OCI-LY1 (cell line): Measurements from ENCODE around the gene MAST3.

Experiments used
- H2AFZ ChIP-seq: fragments of 200-600 bp; sonication (generic), shearing (Covaris generic); 2 replicates; pipeline ENCODE4 v1.6.0; 2014; ENCODE audit warnings: antibody characterized with exemption, mild to moderate bottlenecking, low read length
- H3F3A ChIP-seq: fragments of 200-600 bp; sonication (generic), shearing (Covaris generic); 2 replicates; pipeline ENCODE4 v1.6.0; 2014; ENCODE audit warnings: mild to moderate bottlenecking, antibody characterized with exemption, low read length, moderate library complexity; ENCODE audit not compliant: insufficient read depth
- H3K27ac ChIP-seq: fragments of 200-600 bp; sonication (generic); 2 replicates; pipeline ENCODE4 v1.5.1; 2014; ENCODE audit warnings: low read length, mixed run types, mild to moderate bottlenecking, low read depth; ENCODE audit not compliant: poor library complexity, severe bottlenecking
- H3K27me3 ChIP-seq: fragments of 200-600 bp; sonication (generic); 2 replicates; pipeline ENCODE4 v1.6.0; 2014; ENCODE audit warnings: antibody characterized with exemption, mild to moderate bottlenecking, low read length, moderate library complexity; ENCODE audit not compliant: insufficient read depth
- H3K36me3 ChIP-seq: fragments of 200-600 bp; sonication (generic); 2 replicates; pipeline ENCODE4 v1.6.1; 2014; ENCODE audit warnings: mild to moderate bottlenecking, antibody characterized with exemption, low read length, moderate library complexity, mixed read lengths; ENCODE audit not compliant: insufficient read depth
- H3K4me1 ChIP-seq: fragments of 200-600 bp; sonication (generic); 2 replicates; pipeline ENCODE4 v1.5.1; 2014; ENCODE audit warnings: mild to moderate bottlenecking, low read length, moderate library complexity; ENCODE audit not compliant: insufficient read depth, severe bottlenecking
- H3K4me2 ChIP-seq: fragments of 200-600 bp; sonication (generic), shearing (Covaris generic); 2 replicates; pipeline ENCODE4 v1.6.1; 2014; ENCODE audit warnings: low read length
- H3K4me3 ChIP-seq: fragments of 200-600 bp; sonication (generic); 2 replicates; pipeline ENCODE4 v1.5.1; 2014; ENCODE audit warnings: low read length, low read depth, mild to moderate bottlenecking, mixed read lengths; ENCODE audit not compliant: poor library complexity, severe bottlenecking
- H3K79me2 ChIP-seq: fragments of 200-600 bp; shearing (Covaris generic); 2 replicates; pipeline ENCODE4 v1.6.1; 2016; ENCODE audit warnings: mixed run types, low read length, mixed read lengths; ENCODE audit not compliant: insufficient read depth
- H3K9ac ChIP-seq: fragments of 200-600 bp; sonication (generic), shearing (Covaris generic); 2 replicates; pipeline ENCODE4 v1.6.1; 2014; ENCODE audit warnings: mild to moderate bottlenecking, low read length, mixed read lengths
- H3K9me2 ChIP-seq: fragments of 200-600 bp; sonication (generic), shearing (Covaris generic); 2 replicates; pipeline ENCODE4 v1.6.1; 2014; ENCODE audit warnings: low read depth, mild to moderate bottlenecking, low read length, mixed read lengths
- H3K9me3 ChIP-seq: fragments of 200-600 bp; shearing (Covaris generic); 2 replicates; pipeline ENCODE4 v1.6.1; 2014; ENCODE audit warnings: low read length, mixed read lengths
- H4K20me1 ChIP-seq: fragments of 200-600 bp; sonication (generic), shearing (Covaris generic); 2 replicates; pipeline ENCODE4 v1.6.0; 2016; ENCODE audit warnings: mild to moderate bottlenecking, low read length; ENCODE audit not compliant: insufficient read depth
- EZH2 ChIP-seq: fragments of 200-600 bp; sonication (generic), shearing (Covaris generic); IDR thresholded peaks from 2 replicates; pipeline ENCODE4 v1.8.0; 2017; ENCODE audit warnings: borderline replicate concordance, mixed run types, mild to moderate bottlenecking, antibody characterized with exemption, low read length, moderate library complexity, mixed read lengths
- TF ChIP-seq, protein P1 (sequence below): fragments of 200-600 bp; sonication (generic), shearing (Covaris generic); IDR thresholded peaks from 2 replicates; pipeline ENCODE4 v1.5.1; 2017; ENCODE audit warnings: mild to moderate bottlenecking, antibody characterized with exemption, low read length, moderate library complexity, mixed read lengths

The MAST3 gene

GRCh38 chr19:18167975-18168645, 70.5 kb downstream of the MAST3 start:
- H3K9ac ChIP-seq, result no peak overlapping the region; the same call in 1 of the 2 replicates
- 0 out of 2 replicates have a peak, but pooled peaks cover 5% of the 10 kb centered on the region for H3F3A ChIP-seq
- H2AFZ ChIP-seq, result no peak overlapping the region
- no peaks in the 10 kb centered on the region for H3K27me3 ChIP-seq
- peaks cover 36% of the 10 kb centered on the region for H3K36me3 ChIP-seq
- H3K79me2 ChIP-seq, result no peaks in the 10 kb centered on the region
- H3K4me3 ChIP-seq, result peak overlapping the region; percentile 49
- no peak for TF ChIP-seq EZH2
- TF ChIP-seq, protein P1, sequence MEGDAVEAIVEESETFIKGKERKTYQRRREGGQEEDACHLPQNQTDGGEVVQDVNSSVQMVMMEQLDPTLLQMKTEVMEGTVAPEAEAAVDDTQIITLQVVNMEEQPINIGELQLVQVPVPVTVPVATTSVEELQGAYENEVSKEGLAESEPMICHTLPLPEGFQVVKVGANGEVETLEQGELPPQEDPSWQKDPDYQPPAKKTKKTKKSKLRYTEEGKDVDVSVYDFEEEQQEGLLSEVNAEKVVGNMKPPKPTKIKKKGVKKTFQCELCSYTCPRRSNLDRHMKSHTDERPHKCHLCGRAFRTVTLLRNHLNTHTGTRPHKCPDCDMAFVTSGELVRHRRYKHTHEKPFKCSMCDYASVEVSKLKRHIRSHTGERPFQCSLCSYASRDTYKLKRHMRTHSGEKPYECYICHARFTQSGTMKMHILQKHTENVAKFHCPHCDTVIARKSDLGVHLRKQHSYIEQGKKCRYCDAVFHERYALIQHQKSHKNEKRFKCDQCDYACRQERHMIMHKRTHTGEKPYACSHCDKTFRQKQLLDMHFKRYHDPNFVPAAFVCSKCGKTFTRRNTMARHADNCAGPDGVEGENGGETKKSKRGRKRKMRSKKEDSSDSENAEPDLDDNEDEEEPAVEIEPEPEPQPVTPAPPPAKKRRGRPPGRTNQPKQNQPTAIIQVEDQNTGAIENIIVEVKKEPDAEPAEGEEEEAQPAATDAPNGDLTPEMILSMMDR, result peak; percentile 76
- no peaks in the 10 kb centered on the region for H4K20me1 ChIP-seq
- H3K27ac ChIP-seq, result peak overlapping the region; percentile 97
- H3K9me3 ChIP-seq, result no peaks in the 10 kb centered on the region
- peak overlapping the region; percentile 64; the same call in 1 of the 2 replicates for H3K4me2 ChIP-seq
- peaks cover 48% of the 10 kb centered on the region for H3K4me1 ChIP-seq
- no peaks in the 10 kb centered on the region for H3K9me2 ChIP-seq

GRCh38 chr19:18168673-18169381, 71.2 kb downstream of the MAST3 start:
- no peaks in the 10 kb centered on the region for H3K9me2 ChIP-seq
- H3K9ac ChIP-seq, result peak overlapping the region; percentile 61
- peaks cover 29% of the 10 kb centered on the region for H3K36me3 ChIP-seq
- TF ChIP-seq EZH2, result no peak
- TF ChIP-seq, protein P1, result no peak
- peak overlapping the region; percentile 64 for H3K4me2 ChIP-seq
- peak overlapping the region; percentile 97 for H3K27ac ChIP-seq
- no peaks in the 10 kb centered on the region for H3K27me3 ChIP-seq
- H3K9me3 ChIP-seq, result no peaks in the 10 kb centered on the region
- no peak overlapping the region for H2AFZ ChIP-seq
- H3K4me1 ChIP-seq, result peaks cover 55% of the 10 kb centered on the region
- H4K20me1 ChIP-seq, result no peaks in the 10 kb centered on the region
- 0 out of 2 replicates have a peak, but pooled peaks cover 5% of the 10 kb centered on the region for H3F3A ChIP-seq
- H3K79me2 ChIP-seq, result no peaks in the 10 kb centered on the region
- peak overlapping the region; percentile 49 for H3K4me3 ChIP-seq

DNA sequence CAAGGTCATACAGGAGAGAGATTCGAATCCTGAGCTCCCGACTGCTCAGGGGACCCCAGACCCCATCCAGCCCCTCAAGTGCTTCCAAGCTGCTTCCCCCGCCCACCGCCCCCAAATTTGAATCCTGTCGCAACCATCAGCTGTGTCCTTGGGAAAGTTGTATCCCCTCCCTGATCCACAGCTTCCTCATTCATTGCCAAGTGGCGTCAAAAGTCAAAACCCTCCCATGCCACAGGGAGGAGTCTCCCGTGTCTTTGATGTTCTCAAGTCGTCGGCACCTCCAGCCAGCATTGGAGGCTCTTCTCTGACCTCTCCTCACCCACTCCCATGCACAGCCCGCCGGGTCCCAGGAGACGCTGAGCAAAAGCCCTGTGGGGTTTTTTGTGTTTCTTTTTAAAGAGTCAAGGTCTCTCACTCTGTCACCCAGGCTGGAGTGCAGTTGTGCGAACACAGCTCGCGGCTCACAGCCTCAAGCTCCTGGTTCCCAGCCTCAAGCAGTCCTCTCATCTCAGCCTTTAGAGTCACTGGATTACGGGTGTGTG, 73.2 kb downstream of the MAST3 start:
- Histone ChIP-seq H3K4me3 (no peak overlapping the region), H3K79me2 (0 out of 2 replicates have a peak, but pooled peaks cover 5% of the 10 kb centered on the region), H3K36me3 (peaks cover 34% of the 10 kb centered on the region), H3K9ac (peak overlapping the region; percentile 15; the same call in 1 of the 2 replicates), H2AFZ (no peak overlapping the region), H3K9me2 (no peaks in the 10 kb centered on the region), H3F3A (0 out of 2 replicates have a peak, but pooled peaks cover 5% of the 10 kb centered on the region), H4K20me1 (no peaks in the 10 kb centered on the region), H3K27ac (peak overlapping the region; percentile 97), H3K9me3 (no peaks in the 10 kb centered on the region), H3K4me1 (peaks cover 71% of the 10 kb centered on the region), H3K27me3 (no peaks in the 10 kb centered on the region), H3K4me2 (peak overlapping the region; percentile 26; the same call in 1 of the 2 replicates)
- TF ChIP-seq, protein P1, result no peak
- TF ChIP-seq EZH2, result no peak
